Measurements from ENCODE around the gene NOTCH1.

NOTCH1 gene

GRCh38 chr9:136496181-136496580 lies 49.7 kb downstream of the NOTCH1 start:
- no peak for TF ChIP-seq CTCF (IDR thresholded peaks at IDR 0.05)

GRCh38 chr9:136495238-136495800 lies 50.5 kb downstream of the NOTCH1 start:
- no peak for TF ChIP-seq CTCF (IDR thresholded peaks at IDR 0.05)

GRCh38 chr9:136494531-136495215 lies 51.2 kb downstream of the NOTCH1 start:
- TF ChIP-seq CTCF (IDR thresholded peaks at IDR 0.05): no peak

GRCh38 chr9:136494012-136494411 lies 51.8 kb downstream of the NOTCH1 start:
- TF ChIP-seq CTCF (IDR thresholded peaks at IDR 0.05): no peak

- no peak for TF ChIP-seq CTCF (IDR thresholded peaks at IDR 0.05)
Observed at GRCh38 chr9:136493567-136493971, 52.3 kb downstream of the NOTCH1 start.

- no peak for TF ChIP-seq CTCF (IDR thresholded peaks at IDR 0.05)
Observed at GRCh38 chr9:136492978-136493522, 52.8 kb downstream of the NOTCH1 start.

- no peak for TF ChIP-seq CTCF (IDR thresholded peaks at IDR 0.05)
Observed at GRCh38 chr9:136489731-136490130, 56.1 kb downstream of the NOTCH1 start.
